GM23338 (cell line): ENCODE data around the gene FCER2. TPM values are rescaled to one million over a fixed set of nuclear protein-coding genes. Genes with fewer than 3 reads are reported as not detected.

Experiments
- ATAC-seq: fragments of 200-7000 bp; cut with Tn5 transposase; 3 replicates; pipeline ENCODE4 v1.9.1; 2020
- DNase-seq: peaks from one replicate; pipeline ENCODE4 v3.0.0-alpha.2; 2015; ENCODE audit warnings: low spot score
- H2AFZ ChIP-seq: fragments of 200-600 bp; sonication (generic); 2 replicates; pipeline ENCODE4 v1.8.0; 2016; ENCODE audit warnings: antibody characterized with exemption, mild to moderate bottlenecking, moderate library complexity
- H3F3A ChIP-seq: fragments of 200-600 bp; sonication (generic); replicated peaks from 2 replicates; pipeline ENCODE4 v1.8.0; 2017; ENCODE audit warnings: antibody characterized with exemption, mixed run types, low read depth
- H3K27ac ChIP-seq: fragments of 200-600 bp; sonication (generic); 2 replicates; pipeline ENCODE4 v1.6.1; 2016; ENCODE audit warnings: low read depth
- H3K27me3 ChIP-seq: fragments of 200-600 bp; sonication (generic); 2 replicates; pipeline ENCODE4 v1.8.0; 2016; ENCODE audit warnings: mild to moderate bottlenecking, mixed run types, moderate library complexity; ENCODE audit not compliant: insufficient read depth
- H3K36me3 ChIP-seq: fragments of 200-600 bp; sonication (generic); 2 replicates; pipeline ENCODE4 v1.8.0; 2016; ENCODE audit warnings: mild to moderate bottlenecking; ENCODE audit not compliant: insufficient read depth
- H3K4me1 ChIP-seq: fragments of 200-600 bp; sonication (generic); 2 replicates; pipeline ENCODE4 v1.8.0; 2016; ENCODE audit warnings: mild to moderate bottlenecking, moderate library complexity; ENCODE audit not compliant: insufficient read depth
- H3K4me2 ChIP-seq: fragments of 200-600 bp; sonication (generic); 2 replicates; pipeline ENCODE4 v1.7.1; 2017; ENCODE audit warnings: mixed run types
- H3K4me3 ChIP-seq: fragments of 200-600 bp; sonication (generic); 2 replicates; pipeline ENCODE4 v1.6.1; 2016; ENCODE audit warnings: mixed run types
- H3K79me2 ChIP-seq: fragments of 200-600 bp; sonication (generic); replicated peaks from 2 replicates; pipeline ENCODE4 v1.8.0; 2017; ENCODE audit warnings: mild to moderate bottlenecking; ENCODE audit not compliant: insufficient read depth
- H3K9me2 ChIP-seq: fragments of 200-600 bp; sonication (generic); 2 replicates; pipeline ENCODE4 v1.8.0; 2017; ENCODE audit not compliant: insufficient read depth
- H4K20me1 ChIP-seq: fragments of 200-600 bp; sonication (generic); replicated peaks from 2 replicates; pipeline ENCODE4 v1.8.0; 2017; ENCODE audit warnings: mild to moderate bottlenecking; ENCODE audit not compliant: insufficient read depth
- H3K27ac Mint-ChIP-seq: 2 replicates; pipeline ENCODE4 v1.8.0; 2020; ENCODE audit warnings: inconsistent platforms, mild to moderate bottlenecking, moderate library complexity, mixed read lengths
- H3K27me3 Mint-ChIP-seq: 3 replicates; pipeline ENCODE4 v1.8.0; 2022; ENCODE audit warnings: low read depth, mild to moderate bottlenecking, moderate library complexity, mixed read lengths, inconsistent platforms; ENCODE audit not compliant: insufficient read depth, poor library complexity
- H3K36me3 Mint-ChIP-seq: 3 replicates; pipeline ENCODE4 v1.8.0; 2021; ENCODE audit warnings: low read depth, mild to moderate bottlenecking, inconsistent platforms, moderate library complexity, mixed read lengths
- H3K4me1 Mint-ChIP-seq: 3 replicates; pipeline ENCODE4 v1.8.0; 2020; ENCODE audit warnings: mild to moderate bottlenecking, inconsistent platforms, mixed read lengths
- H3K4me3 Mint-ChIP-seq: 3 replicates; pipeline ENCODE4 v1.8.0; 2021; ENCODE audit warnings: moderate library complexity, mild to moderate bottlenecking, inconsistent platforms, mixed read lengths
- H3K9me3 Mint-ChIP-seq: 3 replicates; pipeline ENCODE4 v1.8.0; 2020; ENCODE audit warnings: moderate library complexity, mild to moderate bottlenecking, inconsistent platforms, mixed read lengths
- polyA plus RNA-seq: library from polyadenylated mRNA; unstranded; fragments of >200 nt; fragmentation: Nextera tagmentation; extraction: Ambion mirVana; gene quantifications from 2 replicates; pipeline ENCODE4 v1.2.1, GENCODE V29; 2016
- total RNA-seq: library from RNA; depleted of rRNA; stranded (reverse); fragments of >200 nt; shearing (Covaris generic); gene quantifications from 2 replicates; pipeline ENCODE4 v1.2.3, GENCODE V29; 2014
- TF ChIP-seq, protein P1 (sequence below): IDR thresholded peaks from 2 replicates; pipeline ENCODE4 v1.6.1; 2016; ENCODE audit warnings: antibody characterized with exemption
- TF ChIP-seq, protein P2 (sequence below): IDR thresholded peaks from one replicate; pipeline ENCODE4 v1.6.1; 2018; ENCODE audit warnings: antibody characterized with exemption; ENCODE audit not compliant: unreplicated experiment
- TF ChIP-seq, protein P3 (sequence below): fragments of 250-450 bp; sonication (Bioruptor Pico); IDR thresholded peaks from 2 replicates; pipeline ENCODE4 v1.5.0; 2020; ENCODE audit warnings: mild to moderate bottlenecking, moderate library complexity

The FCER2 gene
- total and polyA plus RNA-seq, 2 experiments from 2014 or later = 0.29 TPM; not detected in 1

DNA sequence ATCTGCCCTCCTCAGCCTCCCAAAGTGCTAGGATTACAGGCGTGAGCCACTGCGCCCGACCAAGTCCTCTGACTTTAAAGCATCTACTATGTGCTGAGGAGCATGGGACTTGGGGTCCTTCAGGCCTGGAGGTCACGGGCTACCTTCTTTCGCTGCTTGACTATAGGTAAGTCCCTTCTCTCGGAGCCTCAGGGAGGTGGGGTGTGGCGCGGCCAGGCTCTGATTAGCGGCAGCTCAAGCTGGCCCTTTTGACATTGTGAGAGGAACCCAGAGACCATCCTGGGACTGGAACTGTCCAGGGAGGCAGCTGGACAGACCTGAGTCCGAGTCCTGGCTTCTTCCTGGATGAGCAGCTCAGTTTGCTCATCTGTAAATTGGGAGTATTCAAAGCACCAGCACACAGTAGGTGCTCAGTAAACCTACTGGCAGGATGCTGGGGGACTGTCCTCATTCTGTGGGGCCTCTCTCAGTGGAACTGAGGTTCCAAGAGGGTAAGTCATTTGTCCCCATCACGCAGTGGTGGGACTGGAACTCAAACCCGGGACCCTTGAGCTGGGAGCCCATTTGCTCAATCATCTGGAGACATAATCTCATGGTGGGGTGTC lies 780 bp downstream of the FCER2 start:
- no peak overlapping the region for H3K27ac Mint-ChIP-seq
- TF ChIP-seq, protein P1, sequence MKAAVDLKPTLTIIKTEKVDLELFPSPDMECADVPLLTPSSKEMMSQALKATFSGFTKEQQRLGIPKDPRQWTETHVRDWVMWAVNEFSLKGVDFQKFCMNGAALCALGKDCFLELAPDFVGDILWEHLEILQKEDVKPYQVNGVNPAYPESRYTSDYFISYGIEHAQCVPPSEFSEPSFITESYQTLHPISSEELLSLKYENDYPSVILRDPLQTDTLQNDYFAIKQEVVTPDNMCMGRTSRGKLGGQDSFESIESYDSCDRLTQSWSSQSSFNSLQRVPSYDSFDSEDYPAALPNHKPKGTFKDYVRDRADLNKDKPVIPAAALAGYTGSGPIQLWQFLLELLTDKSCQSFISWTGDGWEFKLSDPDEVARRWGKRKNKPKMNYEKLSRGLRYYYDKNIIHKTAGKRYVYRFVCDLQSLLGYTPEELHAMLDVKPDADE = no peak
- TF ChIP-seq, protein P2, sequence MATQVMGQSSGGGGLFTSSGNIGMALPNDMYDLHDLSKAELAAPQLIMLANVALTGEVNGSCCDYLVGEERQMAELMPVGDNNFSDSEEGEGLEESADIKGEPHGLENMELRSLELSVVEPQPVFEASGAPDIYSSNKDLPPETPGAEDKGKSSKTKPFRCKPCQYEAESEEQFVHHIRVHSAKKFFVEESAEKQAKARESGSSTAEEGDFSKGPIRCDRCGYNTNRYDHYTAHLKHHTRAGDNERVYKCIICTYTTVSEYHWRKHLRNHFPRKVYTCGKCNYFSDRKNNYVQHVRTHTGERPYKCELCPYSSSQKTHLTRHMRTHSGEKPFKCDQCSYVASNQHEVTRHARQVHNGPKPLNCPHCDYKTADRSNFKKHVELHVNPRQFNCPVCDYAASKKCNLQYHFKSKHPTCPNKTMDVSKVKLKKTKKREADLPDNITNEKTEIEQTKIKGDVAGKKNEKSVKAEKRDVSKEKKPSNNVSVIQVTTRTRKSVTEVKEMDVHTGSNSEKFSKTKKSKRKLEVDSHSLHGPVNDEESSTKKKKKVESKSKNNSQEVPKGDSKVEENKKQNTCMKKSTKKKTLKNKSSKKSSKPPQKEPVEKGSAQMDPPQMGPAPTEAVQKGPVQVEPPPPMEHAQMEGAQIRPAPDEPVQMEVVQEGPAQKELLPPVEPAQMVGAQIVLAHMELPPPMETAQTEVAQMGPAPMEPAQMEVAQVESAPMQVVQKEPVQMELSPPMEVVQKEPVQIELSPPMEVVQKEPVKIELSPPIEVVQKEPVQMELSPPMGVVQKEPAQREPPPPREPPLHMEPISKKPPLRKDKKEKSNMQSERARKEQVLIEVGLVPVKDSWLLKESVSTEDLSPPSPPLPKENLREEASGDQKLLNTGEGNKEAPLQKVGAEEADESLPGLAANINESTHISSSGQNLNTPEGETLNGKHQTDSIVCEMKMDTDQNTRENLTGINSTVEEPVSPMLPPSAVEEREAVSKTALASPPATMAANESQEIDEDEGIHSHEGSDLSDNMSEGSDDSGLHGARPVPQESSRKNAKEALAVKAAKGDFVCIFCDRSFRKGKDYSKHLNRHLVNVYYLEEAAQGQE = no peak
- TF ChIP-seq, protein P3, sequence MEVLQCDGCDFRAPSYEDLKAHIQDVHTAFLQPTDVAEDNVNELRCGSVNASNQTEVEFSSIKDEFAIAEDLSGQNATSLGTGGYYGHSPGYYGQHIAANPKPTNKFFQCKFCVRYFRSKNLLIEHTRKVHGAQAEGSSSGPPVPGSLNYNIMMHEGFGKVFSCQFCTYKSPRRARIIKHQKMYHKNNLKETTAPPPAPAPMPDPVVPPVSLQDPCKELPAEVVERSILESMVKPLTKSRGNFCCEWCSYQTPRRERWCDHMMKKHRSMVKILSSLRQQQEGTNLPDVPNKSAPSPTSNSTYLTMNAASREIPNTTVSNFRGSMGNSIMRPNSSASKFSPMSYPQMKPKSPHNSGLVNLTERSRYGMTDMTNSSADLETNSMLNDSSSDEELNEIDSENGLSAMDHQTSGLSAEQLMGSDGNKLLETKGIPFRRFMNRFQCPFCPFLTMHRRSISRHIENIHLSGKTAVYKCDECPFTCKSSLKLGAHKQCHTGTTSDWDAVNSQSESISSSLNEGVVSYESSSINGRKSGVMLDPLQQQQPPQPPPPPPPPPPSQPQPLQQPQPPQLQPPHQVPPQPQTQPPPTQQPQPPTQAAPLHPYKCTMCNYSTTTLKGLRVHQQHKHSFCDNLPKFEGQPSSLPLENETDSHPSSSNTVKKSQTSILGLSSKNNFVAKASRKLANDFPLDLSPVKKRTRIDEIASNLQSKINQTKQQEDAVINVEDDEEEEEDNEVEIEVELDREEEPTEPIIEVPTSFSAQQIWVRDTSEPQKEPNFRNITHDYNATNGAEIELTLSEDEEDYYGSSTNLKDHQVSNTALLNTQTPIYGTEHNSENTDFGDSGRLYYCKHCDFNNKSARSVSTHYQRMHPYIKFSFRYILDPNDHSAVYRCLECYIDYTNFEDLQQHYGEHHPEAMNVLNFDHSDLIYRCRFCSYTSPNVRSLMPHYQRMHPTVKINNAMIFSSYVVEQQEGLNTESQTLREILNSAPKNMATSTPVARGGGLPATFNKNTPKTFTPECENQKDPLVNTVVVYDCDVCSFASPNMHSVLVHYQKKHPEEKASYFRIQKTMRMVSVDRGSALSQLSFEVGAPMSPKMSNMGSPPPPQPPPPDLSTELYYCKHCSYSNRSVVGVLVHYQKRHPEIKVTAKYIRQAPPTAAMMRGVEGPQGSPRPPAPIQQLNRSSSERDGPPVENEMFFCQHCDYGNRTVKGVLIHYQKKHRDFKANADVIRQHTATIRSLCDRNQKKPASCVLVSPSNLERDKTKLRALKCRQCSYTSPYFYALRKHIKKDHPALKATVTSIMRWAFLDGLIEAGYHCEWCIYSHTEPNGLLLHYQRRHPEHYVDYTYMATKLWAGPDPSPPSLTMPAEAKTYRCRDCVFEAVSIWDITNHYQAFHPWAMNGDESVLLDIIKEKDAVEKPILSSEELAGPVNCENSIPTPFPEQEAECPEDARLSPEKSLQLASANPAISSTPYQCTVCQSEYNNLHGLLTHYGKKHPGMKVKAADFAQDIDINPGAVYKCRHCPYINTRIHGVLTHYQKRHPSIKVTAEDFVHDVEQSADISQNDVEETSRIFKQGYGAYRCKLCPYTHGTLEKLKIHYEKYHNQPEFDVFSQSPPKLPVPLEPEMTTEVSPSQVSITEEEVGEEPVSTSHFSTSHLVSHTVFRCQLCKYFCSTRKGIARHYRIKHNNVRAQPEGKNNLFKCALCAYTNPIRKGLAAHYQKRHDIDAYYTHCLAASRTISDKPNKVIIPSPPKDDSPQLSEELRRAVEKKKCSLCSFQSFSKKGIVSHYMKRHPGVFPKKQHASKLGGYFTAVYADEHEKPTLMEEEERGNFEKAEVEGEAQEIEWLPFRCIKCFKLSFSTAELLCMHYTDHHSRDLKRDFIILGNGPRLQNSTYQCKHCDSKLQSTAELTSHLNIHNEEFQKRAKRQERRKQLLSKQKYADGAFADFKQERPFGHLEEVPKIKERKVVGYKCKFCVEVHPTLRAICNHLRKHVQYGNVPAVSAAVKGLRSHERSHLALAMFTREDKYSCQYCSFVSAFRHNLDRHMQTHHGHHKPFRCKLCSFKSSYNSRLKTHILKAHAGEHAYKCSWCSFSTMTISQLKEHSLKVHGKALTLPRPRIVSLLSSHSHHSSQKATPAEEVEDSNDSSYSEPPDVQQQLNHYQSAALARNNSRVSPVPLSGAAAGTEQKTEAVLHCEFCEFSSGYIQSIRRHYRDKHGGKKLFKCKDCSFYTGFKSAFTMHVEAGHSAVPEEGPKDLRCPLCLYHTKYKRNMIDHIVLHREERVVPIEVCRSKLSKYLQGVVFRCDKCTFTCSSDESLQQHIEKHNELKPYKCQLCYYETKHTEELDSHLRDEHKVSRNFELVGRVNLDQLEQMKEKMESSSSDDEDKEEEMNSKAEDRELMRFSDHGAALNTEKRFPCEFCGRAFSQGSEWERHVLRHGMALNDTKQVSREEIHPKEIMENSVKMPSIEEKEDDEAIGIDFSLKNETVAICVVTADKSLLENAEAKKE (CRISPR knock-in tag) = no peak
- peaks cover 26% of the 10 kb centered on the region for H3K4me1 Mint-ChIP-seq
- H3K27me3 Mint-ChIP-seq = peaks cover 9% of the 10 kb centered on the region
- no peak overlapping the region for H3K4me2 ChIP-seq
- no peaks in the 10 kb centered on the region for H4K20me1 ChIP-seq
- no peak overlapping the region for H2AFZ ChIP-seq
- H3K36me3 ChIP-seq = no peaks in the 10 kb centered on the region
- H3K9me2 ChIP-seq = no peaks in the 10 kb centered on the region
- DNase-seq = no peak
- no peaks in the 10 kb centered on the region; the same call in 2 of the 3 replicates for H3K36me3 Mint-ChIP-seq
- H3K27ac ChIP-seq = no peak overlapping the region
- H3K9me3 Mint-ChIP-seq = no peaks in the 10 kb centered on the region; the same call in 2 of the 3 replicates
- H3F3A ChIP-seq = no peaks in the 10 kb centered on the region
- no peaks in the 10 kb centered on the region for H3K27me3 ChIP-seq
- no peaks in the 10 kb centered on the region for H3K79me2 ChIP-seq
- 0 out of 2 replicates have a peak, but pooled peaks cover 4% of the 10 kb centered on the region for H3K4me1 ChIP-seq
- H3K4me3 ChIP-seq = no peak overlapping the region
- no peak overlapping the region for H3K4me3 Mint-ChIP-seq
- no peak for ATAC-seq
